Activated CD8-positive, alpha-beta memory T cell treated with anti-CD3 and anti-CD28 coated beads, Interleukin-2, amount 50 U/mL, for 1 hour (primary cell): ENCODE data around the gene KRT85.
"Not testable (repeated sequence)": the region's sequence is repeated elsewhere in the genome, so short reads cannot be mapped to it uniquely, and the experiment has no call there.

ENCODE experiments used
- DNase-seq: peaks from one replicate; pipeline ENCODE4 v3.0.0-alpha.2; 2020; ENCODE audit errors: extremely low read depth

The KRT85 gene

DNA sequence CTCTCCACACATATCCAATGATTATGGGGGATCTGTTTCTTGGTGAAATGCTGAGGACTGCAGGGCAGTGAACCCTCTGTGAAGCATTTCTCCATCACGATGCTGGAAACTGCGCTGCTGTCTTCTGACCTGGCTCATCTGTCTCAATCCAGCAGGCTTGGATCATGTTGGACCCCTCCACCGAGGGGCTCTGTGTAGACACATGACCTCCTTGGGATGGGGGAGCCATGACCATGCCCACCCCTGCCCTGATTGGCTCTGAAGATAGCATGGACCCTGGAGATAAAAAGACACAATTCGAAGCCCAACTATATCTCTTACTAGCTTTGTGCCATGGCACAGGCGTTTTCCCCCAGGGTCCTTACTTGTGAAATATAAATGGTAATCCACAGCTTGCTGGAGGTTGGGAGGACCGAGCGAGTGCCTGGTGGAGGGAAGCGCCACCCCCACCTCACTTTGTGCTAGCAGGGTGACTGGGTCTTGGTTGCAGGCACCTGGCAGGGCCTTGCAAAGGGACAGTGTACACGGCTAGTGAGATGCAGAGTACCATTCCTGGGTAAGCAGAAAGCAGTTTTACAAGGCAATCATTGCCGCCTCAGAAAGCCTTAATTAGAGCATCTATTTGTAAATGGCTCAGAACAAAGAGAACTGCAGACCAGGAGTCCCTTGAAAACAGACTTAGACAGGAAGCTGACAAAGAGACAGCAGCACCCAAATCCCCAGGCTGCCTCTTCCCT, 43.7 kb downstream of the KRT85 start:
- no peak for DNase-seq

DNA sequence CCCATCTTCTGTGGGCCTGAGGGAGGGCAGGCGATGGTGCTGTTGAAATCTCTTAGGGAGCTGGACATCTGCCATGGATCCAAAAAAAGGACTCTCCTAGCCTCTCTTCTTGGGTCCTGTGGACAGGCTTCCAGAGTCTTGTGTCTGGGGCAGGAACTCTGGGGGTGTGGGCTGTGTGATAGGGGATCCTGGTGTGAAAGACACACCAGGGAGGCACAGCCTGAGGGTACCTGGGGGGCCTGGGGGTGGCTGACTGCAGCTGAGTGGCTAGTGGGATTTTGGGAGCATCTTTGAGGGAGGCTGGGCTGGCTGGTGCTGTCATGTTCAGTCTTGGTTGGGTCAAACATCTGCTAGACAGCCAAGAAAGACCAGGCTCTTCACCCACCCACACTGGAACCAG, 44.3 kb downstream of the KRT85 start:
- DNase-seq: no peak

DNA sequence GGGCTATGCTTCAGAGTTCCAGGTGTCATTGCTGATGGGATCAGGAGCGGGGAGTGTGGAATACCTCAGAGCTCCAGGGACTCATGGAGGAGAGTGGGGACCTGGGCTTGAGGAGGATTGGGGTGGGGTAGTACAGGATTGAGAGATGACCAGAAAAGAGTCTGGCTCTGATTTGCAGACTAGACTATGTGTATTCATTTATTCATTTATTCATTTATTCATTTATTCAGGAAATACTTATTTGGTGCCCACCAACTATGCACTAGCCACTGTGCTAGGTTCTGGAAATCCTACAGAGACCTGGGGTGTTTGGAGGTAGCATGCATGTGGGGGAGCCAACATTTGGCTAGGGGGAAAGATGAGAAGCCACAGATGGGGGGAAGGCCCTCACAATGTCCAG, 45.2 kb downstream of the KRT85 start:
- DNase-seq: no peak

DNA sequence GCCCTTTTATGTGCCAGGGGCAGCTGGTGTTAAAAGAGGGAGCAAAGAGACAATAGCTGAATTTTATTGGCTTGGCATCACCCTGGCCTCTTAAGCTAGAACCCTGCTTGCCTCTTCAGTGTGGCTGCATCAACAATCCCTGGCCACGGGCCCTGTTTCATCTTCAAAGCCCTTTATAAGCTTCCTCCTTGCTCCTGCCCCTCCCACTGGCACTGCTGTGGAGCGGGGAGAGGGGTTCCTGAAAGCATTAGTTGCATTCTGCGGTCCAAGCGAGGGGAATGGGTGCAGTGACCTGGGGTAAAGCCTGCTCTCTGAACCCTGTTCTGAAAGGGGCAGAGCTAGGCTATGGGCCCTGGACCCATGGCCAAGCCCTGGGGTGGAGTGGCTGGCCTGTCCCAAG, 45.9 kb downstream of the KRT85 start:
- no peak for DNase-seq

DNA sequence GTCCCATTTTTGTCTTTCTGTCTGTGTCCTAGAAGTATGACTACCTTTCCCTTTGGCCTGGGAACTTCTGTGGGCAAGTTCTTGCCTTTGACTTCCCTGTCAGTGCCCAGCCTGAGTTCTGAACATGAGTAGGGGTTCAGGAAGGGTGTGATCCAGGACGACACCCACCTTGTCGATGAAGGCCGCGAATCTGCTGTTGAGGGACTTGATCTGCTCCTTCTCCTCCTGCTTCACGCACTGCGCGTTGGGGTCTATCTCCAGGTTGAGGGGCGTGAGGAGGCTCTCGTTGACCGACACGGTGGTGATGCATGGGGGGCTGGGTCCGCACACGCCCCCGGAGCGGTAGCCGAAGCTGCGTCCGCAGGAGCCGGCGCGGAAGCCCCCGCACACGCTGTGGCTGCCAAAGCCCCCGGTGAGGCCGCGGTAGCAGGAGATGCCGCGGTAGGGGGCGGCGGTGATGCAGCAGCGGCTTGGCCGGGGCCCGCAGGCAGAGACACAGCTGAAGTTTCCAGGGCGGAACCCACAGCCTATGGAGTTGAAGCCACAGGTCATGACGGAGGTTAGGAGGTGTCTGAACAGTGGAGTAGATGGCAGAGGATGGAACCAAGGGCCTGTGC, 46.4 kb downstream of the KRT85 start, which contains the start of gene KRT83:
Gene KRT83, minus strand, starts transcription at position 615 of the 617 bp plus-strand sequence. Its CDS starts 63 bp downstream, at position 552.
- no peak for DNase-seq

DNA sequence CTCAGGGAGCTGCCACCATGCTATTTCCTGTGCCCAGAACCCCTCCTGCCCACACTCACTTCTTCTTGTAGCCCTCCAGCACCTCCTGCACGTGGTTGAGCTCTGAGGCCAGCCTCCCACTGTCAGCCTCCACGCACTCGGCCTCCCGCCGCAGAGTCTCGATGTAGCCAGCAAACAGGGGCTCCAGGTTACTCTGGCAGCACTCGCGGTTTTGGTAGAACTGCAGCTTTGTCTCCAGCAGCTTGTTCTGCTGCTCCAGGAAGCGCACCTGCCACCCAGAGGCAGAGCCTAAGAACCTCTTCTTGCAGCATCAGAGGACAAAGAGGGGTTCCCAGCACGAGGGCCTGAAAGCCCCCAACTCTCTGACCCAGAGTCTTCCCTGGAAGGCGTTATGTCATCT, 48.2 kb downstream of the KRT85 start:
- DNase-seq: no peak

DNA sequence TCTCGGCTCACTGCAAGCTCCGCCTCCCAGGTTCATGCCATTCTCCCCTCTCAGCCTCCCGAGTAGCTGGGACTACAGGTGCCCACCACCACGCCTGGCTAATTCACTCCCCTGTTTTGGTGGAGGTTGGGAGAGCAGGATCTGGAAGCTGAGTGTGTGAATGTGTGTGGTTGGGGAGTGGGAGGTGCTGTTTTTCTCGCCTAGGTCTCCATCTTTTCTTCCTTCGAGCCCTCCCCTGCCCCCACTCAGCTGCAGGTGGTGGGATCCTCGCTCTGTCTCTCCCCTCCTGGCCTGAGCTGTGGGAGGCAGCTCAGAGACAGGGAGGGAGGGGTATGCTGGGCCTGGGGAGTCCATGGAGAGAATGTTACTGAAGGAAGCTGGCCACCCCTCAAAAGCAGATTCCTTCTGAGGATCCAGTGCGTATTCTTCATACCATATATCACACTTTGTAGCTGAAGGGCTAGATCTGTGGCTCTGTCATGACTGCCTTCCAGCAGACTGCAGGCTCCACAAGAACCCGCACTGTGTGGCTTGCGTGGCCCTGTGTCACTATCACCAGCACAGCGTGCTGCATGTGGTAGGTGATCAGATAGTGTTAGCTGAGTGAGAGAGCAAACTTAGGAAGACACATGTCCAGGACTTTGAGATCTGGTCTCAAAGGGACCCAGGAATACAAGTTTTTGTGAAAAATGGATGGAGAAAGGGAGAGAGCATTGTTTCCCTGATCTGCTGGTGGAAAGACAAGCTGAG, 48.9 kb downstream of the KRT85 start:
- no peak for DNase-seq

DNA sequence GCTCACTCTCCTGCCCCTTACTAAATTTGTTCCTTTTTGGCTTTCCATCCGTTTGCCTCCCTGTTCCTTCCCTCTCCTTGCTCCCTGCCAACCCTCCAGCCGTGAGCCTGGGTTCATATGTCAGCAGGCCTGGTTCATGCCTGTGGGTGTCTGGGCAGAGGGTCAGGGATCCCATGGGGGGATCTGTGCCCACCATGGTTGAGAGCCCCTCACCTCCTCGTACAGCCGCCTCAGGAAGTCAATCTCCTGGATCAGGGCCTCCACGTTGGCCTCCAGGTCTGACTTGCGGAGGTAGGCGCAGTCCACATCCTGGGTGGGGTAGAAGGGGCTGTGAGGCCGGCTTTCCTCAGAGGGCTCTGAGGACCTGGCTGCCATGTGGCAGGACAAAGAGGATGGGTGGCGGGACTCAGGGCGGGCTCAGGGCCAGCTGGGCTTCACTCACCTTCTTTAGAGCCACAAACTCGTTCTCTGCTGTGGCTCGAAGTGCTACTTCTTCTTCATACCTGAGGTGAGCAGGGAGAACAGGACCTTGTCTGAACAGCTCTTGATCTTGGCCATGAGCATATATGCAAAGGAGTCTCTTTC, 49.7 kb downstream of the KRT85 start:
- DNase-seq: no peak

DNA sequence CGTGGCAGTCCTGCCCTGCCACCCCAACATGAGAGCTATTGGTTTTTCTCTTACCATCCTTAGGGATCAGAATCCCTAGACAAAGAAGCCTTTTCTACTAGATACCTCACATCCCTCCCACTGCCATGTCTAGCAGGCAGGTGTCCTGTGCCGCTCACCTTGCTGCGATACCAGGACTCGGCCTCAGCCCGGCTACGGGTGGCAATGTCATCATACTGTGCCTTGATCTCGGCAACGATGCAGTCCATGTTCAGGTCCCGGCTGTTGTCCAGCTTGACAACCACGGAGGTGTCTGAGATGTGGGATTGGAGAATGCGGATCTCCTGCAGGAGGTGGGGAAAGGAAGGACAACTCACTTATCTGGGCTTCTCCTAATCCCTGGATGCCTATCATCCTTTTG, 50.6 kb downstream of the KRT85 start:
- no peak for DNase-seq

DNA sequence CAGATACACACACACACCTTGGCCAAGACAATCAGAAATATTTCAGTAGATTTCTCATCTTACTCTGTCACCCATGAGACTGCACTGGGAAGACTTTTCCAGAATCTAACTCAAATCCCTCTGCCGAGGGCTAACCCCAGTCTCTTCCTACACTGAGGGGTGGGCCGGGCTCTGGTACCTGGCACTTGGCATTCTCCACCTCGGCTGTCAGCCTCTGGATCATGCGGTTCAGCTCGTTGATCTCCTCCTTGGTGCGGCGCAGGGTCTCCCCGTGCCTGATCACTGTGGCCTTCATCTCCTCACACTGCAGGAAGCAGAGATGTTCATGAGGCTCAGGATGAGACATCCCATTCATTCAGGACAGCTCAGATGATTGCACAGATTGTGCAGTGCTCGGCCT, 51.0 kb downstream of the KRT85 start:
- no peak for DNase-seq

DNA sequence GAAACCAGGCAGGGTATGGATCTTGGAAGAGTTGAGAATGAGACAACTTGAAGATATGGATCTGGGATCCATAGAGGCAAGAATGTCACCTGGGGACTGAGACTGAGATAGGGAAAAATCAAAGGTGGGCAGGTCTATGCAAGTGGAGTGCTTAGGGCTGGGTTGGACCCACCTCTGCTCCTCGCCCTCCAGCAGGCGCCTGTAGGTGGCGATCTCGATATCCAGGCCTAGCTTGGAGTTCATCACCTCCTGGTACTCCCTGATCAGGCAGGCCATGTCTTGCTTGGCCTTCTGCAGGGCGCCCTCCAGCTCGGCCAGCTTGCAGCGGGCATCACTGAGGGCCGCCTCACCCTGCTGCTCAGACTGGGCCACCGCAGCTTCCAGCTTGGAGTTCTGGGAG, 51.6 kb downstream of the KRT85 start:
- not testable (repeated sequence) for DNase-seq

DNA sequence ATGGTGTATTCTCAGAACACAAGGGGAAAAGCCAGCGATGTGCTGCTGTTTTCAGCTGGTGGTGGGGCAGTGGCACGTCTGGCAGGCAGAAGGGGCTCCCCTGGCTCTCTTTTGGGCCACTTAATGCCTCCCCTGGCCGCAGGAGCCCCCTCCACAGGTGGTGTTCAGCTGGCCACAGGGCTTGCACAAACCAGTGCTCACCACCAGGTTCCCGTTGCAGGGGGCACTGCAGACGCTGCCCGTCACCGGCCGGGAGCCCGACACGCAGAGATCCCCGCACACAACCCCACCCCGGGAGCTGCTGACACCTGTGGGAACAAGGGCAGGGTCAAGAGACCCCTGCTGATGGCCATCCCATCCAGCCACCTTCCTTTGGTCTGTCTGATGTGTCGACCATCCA, 52.8 kb downstream of the KRT85 start:
- no peak for DNase-seq

DNA sequence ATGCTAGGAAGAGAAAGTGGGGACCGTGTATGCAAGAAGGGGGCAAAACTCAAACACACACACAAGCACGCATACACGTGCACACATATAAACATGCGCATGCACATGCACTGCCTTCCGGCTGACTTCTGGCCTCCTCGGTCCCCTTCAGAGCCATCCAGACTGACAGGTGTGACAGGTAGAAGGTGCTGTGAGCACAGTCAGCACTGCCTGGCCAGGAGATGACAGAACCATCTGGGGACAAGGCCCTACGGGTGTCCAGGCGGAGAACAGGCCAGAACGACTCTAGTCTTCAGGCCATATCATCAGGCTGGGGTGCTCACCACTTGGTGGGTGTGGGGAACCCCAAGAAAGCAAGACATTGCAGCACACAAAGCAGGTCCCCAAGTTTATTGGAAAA, 53.4 kb downstream of the KRT85 start:
- DNase-seq: no peak

DNA sequence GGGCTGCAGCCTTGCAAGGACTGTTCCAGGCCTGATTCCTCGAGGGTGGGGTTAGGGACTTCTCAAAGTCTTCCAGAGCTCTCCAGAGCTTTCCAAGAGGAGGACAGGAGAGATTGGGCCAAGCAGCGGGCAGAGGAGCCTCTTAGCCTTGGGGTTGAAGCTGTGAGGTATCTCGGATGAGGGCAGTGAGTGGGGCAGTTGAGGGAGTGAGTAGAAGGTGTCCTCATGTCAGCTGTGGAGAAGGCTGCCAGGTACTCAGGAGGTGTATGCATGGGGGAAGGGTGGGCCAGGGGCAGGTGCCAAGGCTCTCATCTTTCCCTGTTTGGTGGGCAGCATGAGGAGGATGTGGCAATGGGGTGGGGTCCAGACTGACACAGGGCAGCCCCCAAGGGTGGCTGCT, 53.8 kb downstream of the KRT85 start:
- no peak for DNase-seq

DNA sequence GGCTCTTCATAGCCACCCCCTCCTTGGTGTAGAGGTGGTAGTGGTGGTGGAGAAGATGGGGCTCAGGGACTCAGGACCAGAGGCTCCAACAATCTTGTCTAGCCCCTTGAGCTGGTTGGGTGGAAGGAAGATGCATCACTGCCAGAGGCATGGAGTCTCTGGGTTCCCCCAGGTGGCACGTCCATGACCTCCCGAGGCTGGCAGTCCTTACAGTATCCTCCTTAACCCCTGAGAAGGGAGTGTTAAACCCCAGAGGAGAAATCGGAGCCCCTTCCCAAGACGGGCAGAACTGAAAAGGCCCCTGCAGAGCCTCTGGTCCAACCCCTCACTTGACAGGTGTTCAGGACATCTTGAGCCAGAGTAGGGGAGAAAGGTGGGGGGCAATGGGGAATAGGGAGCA, 55.2 kb downstream of the KRT85 start:
- DNase-seq: no peak

DNA sequence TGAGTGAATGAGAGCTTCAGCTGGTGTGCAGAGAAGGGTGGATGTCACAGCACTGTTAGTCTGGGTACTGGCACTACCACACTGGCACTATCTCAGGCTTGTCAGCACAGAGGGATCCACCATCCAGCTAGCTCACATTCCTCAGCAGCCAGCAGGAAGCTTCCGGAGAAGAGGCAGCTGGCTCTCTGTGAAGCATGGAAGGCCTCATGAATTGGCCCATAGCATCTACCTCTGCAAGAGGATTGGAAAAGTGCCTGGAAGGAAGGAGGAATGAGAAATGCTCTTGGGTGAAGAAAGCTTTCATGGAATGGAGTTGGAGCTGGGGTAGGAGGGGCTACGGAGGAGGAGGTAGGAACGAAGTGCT, 56.0 kb downstream of the KRT85 start:
- no peak for DNase-seq

DNA sequence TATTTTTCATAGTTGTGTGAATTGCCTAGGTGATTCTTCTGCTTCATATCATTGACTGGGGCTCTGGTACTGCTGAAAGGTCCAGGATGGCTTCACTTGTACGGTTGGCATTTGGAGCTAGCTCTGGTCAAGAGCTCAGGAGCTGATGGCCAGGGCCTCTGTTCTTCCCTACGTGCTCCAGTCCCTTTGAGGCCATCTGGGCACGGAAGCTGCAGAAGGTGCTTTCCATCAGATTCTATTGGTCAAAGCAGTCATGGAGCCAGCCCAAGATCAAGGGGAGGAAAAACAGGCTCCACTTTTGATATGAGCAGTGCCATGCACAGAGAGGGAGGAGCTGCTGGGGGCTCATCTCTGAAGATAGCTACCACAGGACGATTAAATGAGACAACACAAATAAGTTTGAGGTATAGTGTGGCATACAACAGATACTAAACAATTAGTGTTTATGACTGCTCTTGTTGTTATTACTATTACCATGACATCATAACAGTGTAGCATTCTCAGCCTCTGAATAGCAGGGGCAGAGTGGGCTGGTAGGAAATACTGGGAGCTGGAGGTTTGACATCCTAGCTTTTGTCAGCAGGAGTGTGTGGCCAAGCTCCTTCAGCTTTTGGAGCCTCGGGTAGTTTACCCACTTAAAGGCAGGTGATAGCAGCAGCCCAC, 56.5 kb downstream of the KRT85 start:
- no peak for DNase-seq
